ENCODE results near the gene ACSM5.
"Not testable (repeated sequence)": the region's sequence is repeated elsewhere in the genome, so short reads cannot be mapped to it uniquely, and the experiment has no call there.

The ACSM5 gene

DNA sequence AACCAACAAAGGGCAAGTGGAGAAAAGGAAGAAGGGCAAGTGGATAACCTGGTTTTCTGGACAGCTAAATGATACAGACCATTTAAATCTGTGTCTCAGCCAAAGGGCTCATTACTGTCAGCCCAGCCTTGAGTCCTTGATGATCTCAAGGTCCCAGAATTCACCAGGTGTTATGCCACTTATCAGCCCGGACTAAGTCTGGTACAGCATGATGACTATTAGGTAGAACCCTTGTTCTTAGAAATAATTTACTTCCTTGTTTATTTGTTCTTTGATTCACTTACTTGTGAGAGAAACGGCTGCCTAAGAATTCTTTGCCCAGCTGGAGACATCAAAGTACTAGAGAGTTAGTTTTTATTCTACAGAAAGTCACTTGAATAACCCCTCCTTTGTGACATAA, 8.3 kb upstream of the ACSM5 start:
- DNase-seq: no peak

DNA sequence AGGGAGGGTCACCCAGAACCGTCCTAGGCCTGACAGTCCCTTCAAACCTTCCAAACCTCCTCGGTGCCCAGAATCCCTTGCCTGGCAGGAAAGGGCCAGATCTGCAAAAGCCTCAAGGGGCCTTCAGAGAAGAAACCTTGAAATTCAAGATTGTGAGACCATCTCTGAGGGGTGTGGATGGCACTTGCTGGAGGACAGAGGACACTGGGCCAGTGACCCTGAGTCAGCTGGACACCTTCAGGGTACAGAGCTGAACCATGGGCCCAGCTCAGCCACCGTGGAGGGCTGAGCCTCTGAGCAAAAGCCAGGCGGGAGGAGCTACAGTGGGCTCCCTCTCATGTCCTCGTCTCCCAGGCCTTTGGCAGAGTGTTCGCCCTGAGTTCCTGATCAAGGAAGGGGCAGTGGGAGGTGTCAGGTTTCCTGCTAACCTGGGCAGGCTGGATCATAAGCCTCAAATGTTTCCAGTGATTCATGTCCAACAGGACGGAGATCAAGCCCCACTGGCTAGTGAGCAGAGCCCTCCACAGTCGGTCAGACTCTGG, 7.8 kb upstream of the ACSM5 start:
- DNase-seq: no peak

DNA sequence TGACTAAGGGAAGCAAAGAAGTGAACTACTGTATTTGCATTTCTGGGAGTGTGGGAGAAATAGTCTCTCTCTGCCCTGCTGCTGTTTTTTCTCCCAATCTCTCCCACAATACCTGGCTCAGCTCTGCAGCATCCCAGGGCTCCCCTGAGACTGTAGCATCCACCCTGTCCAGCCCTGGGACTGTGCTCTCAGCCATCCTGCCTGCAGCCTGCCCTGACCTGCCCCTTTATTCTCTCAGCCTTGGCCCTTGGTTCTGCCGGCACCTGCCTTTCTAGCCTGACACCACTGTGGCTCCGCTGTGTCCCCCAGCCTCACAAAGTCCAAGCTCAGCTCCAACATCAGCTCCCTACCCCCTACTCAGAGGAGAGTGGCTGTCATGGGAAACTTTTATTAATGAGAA, 6.7 kb upstream of the ACSM5 start:
- DNase-seq: no peak

DNA sequence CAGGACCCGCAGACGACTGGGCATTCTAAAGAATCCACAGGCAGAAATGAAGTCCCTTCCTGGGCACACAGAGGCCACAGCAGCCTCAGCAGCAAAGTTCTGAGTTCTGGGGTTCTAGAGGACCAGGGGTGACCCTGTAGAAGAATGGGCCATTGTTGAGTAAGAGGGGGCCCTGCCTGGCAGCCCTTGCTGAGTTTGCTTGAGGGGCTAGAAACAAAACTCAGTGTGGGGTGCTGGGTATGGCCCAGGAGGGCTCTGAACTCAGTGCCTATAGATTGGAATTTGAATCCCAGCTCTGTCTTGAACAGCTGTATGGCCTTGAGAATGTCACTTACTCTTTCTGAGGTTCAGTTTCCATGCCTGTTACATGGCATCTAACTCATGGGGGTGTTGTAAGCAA, 4.7 kb upstream of the ACSM5 start, which contains the start of gene PDILT:
PDILT (minus strand) TSS at position 101 of the 400 bp plus-strand sequence. CDS start 5,437 bp downstream, outside the sequence.
- DNase-seq: no peak

DNA sequence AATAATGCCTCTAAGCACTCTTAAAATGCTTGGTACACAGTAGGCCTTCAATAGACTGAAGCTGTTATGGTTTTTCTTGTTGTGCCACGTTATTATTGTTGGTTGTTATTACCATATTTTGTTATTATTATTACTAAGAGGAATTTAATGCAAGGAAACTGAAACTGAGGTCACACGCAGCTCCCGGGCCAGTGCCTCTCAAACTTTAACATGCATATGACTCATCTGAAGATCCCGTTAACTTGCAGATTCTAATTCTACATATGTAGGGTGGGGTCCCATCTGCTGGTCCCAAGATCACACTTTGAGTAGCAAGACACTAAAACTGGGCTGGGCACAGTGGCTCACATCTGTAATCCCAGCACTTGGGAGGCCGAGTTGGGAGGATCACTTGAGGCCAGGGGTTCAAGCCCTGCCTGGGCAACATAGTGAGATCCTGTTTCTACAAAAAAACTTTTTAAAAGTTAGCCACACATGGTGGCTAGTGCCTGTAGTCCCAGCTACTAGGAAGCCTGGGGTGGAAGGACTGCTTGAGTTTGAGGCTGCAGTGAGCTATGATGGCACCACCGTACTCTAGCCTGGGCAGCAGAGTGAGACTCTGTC, 888 bp downstream of the ACSM5 start:
- no peak for DNase-seq

DNA sequence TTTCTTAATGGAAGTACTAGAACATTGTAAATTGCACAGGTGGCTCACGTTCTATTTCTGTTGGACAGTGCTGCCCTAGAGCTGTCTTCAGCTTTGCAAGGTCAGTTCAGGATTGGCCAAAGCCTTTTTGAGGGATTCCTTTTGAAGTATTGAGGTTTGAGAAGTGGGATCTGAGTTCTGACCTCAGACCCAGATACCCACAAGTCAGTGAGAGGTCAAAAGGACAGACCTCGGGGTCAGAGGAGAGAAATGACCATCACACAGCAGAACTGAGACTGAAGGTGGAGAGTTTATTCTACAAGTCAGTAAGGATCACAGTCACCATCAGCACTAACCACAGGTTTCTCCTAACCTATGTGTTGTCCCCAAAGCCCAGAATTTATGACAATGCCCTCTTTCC, 1.7 kb downstream of the ACSM5 start:
- DNase-seq: no peak

DNA sequence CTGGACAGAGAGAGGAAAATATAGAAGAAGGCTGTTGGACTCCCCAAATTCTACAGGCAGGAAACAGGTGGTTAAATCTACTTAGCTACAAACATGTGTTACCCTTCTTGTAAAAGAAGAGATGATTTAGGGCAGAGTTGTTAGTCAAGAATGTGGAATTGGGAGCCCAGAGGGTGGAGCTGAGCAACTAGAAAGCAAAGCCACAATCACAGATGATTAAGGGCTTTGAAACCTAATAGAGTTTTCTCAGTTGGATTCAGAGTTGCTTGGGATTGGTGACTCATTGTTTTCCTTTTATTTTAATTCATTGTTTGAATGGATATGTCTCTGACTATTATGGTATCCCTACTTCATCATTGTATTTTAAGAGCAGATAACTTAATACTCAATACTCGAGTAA, 6.2 kb downstream of the ACSM5 start:
- no peak for DNase-seq

DNA sequence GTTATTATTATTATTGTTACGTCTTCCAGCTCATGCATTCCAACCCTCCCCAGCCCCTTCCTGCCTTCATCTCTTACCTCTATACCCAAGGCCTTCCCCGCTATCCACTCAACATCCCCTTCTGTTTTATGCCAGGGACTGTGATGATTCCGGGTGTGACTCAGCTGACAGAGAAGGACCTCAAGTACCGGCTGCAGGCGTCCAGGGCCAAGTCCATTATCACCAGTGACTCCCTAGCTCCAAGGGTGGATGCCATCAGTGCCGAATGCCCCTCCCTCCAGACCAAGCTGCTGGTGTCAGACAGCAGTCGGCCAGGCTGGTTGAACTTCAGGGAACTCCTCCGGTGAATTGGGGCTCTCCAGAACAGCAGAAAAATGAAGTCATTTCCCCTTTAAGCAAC, 9.8 kb downstream of the ACSM5 start:
- DNase-seq: not testable (repeated sequence)

DNA sequence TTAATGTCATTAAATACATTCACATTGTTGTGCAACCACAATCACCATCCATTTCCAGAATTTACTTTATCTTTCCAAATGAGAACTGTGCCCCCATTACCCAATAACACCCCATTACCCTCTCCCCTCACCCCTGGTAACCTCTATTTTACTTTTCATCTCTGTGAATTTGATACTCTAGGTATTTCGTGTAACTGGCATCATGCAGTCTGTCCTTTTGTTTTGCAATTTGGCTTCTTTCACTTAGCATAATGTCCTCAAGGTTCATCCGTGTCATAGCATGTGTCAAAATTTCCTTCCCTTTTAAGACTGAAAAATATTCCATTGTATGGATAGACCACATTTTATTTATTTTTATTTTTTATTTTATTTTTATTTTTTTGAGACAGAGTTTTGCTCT, 12.4 kb downstream of the ACSM5 start:
- not testable (repeated sequence) for DNase-seq

DNA sequence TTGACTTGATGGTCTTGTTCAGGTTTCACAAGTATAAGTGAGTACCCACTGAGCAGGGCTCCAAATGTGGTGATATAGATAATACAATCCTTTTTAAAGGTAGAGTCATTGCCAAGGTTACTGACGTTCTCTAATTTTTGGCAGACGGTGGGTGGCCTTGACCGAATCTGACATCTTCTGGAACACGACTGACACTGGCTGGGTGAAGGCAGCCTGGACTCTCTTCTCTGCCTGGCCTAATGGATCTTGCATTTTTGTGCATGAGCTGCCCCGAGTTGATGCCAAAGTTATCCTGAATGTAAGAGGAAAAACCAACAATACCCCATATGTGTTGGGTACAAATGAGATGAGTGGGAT, 14.4 kb downstream of the ACSM5 start:
- DNase-seq: not testable (repeated sequence)

DNA sequence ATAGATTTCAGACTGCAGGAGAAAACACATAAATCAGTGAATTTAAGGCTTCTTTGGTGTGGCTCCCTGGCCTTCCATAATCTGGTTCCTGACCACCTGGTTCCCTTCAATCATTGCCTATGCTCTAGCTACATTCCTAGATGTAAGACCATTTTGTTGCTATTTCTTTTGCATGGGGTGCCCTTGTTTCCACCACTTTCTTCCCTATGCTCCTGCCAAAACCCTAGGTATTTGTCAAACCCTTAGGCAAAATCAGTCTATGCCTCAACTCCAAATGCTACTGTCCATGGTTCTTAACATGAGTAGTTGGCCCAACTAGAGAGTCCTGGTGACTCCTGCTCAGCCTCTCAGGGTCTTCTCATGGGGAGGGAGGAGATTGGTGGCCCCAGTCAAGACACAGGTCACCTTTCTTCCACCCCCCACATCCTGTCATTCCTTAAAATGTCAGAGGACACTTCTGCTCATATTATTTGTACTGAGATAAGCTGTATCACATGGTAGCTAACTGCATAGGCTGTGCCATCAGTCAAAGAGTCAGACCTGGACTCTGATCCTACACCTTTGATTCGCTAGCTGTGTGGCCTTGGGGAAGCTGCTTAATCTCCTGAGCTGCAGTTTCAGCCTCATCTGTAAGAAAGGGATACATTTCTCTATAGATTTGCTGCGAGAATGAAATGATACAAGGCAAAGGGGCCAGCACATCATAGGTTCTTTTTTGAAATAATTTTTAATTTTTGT, 15.0 kb downstream of the ACSM5 start:
- no peak for DNase-seq

DNA sequence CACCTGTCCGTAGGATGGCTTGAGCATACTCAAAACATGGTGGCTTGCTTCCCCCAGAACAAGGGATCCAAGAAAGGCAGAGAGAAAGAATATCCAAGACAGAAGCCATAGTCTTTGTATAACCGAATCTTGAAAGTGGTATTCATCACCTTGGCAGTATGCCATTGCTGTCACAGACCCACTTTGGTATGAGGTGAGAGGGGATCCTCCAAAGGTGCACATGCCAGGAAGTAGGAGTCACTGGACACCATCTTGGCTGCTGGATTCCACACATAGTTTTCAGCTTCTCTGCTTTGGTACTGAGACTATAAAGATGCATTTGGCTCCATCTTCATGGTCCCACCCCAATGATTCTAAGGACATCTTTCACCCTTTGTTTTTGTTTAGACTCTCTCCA, 18.1 kb downstream of the ACSM5 start:
- DNase-seq: not testable (repeated sequence)

DNA sequence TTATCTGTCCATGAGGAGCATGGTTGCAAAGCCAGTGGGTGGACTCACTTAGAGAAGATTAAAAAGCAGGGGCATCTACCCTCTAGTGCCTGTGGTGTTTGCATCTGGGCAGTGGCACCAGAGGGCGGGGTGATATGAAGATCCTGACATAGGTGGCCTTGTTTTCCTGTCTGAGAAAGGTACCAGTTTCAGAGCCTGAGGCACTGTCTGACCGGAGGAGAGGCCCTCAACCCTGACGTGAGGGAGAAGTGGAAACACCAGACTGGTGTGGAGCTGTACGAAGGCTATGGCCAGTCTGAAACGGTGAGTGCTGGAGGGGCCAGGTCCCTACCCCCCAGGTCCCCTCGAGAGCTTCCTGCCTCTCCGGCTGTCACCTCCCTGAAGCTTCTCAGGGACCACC, 20.2 kb downstream of the ACSM5 start:
- not testable (repeated sequence) for DNase-seq

DNA sequence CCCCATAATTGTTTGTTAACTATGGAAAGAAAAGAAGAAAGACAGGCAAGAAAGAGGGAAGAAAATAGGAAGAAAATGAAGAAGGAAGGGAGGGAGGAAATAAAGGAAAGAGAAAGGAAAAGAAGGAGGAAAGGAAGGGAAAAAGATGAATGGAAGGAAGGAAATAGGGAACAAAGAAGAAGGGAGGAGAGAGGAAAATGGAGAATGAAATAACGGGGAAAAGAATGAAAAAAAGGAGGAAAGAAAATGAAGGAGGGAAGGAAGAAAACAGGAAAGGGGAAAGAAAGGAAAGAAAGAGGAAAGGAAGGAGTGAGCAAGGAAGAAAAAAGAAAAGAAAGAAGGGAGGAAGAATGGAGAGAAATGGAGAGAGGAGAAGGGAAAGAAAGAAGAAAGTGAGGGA, 21.1 kb downstream of the ACSM5 start:
- DNase-seq: not testable (repeated sequence)

DNA sequence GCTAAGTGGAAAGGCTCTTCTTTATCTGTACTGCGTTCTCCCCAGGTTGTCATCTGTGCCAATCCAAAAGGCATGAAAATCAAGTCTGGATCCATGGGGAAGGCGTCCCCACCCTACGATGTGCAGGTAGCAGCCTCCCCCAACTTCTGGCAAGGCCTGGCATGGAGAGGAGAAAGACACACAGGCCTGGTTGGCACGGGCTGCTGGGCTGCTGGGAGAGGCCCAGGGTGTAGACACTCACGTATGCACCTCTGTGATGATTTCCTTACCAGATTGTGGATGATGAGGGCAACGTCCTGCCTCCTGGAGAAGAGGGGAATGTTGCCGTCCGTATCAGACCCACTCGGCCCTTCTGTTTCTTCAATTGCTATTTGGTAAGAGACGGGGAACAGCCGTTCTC, 21.6 kb downstream of the ACSM5 start:
- no peak for DNase-seq

DNA sequence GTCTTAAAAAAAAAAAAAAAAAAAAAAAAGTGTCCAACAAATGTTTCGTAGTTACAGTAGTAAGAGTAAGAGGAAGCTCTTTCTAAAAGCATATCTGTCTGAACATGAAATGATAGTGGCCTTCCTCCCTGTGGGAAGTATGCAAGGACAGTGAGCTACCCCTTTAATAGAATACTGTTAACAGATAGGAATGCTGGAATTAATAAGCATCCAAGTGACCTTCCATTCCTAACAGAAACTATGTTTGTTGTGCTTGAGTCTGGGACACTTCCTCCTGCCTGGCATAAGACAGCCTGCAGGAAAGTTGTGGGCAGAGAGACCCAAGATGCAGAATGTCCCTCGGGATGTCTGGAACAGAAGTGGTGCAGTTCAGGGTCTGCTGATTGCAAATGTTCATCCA, 29.6 kb downstream of the ACSM5 start:
- not testable (repeated sequence) for DNase-seq

DNA sequence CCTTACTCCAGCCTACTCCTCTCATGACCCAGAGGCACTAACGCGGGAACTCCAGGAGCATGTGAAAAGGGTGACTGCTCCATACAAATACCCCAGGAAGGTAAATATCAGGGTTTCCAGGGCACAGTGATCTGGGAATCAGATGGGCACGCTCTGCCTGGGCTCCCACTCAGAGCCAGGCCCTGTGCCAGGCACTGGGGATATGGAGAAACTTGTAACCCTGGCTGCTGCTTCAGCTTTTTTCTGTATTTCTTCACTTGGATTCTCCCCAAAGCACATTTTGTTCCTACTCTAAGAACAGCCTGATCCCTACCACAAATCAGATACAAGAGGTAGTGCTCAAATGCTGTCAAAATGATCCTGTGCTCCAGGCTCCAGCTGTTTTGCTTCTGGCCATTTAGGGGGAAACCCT, 30.5 kb downstream of the ACSM5 start:
- not testable (repeated sequence) for DNase-seq

DNA sequence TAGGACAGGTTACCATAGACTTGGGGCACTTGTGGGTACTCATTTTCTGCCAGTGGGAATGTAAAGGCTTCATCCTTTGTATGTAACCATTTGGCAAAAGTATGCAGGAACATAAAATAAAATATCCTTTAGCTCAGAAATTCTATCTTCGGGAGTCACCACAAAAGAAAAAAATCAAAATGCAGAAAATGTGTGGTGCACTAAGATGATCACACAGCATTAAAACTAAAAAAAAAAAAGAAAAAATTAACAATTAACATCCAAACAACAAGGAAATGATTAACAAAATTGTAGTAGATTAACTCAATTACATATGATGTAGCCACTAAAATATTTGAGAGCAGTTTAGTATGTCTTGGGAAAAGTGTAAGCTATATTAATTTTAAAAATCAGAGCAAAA, 31.4 kb downstream of the ACSM5 start:
- not testable (repeated sequence) for DNase-seq

DNA sequence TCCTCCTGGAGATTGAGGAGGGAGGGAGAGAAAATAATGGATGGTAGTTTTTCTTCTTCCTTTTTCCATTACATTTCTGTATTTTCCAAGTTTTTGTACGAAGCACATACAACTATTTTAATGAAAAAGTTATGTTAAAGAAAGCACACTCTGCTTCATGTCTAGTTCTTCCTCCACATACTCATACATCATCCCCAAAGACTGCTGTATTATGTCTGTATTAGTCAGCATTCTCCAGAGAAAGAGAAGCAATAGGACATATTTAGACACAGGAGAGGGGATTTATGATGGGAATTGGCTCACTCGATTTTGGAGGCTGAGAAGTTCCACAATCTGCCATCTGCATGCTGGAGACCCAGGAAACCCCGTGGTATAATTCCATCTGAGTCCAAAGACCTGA, 31.9 kb downstream of the ACSM5 start:
- DNase-seq: no peak

DNA sequence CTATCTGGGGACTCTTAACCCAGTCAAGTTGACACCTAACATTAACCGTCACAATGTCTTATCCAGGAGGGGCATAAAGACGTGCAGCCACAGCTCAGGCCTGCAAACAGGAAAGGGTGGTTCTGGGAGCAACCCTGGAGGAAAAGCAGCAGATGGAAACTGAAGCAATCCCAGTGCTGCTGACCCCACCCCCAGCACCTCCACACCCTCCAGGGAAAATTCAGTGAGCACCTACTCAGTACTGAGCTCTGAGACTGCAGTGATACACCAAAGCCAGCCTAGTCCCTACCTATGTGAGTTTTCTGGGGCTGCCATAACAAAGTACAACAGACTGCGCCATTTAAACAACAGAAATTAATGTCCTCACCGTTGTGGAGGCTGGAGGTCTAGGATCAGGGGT, 32.5 kb downstream of the ACSM5 start:
- not testable (repeated sequence) for DNase-seq

DNA sequence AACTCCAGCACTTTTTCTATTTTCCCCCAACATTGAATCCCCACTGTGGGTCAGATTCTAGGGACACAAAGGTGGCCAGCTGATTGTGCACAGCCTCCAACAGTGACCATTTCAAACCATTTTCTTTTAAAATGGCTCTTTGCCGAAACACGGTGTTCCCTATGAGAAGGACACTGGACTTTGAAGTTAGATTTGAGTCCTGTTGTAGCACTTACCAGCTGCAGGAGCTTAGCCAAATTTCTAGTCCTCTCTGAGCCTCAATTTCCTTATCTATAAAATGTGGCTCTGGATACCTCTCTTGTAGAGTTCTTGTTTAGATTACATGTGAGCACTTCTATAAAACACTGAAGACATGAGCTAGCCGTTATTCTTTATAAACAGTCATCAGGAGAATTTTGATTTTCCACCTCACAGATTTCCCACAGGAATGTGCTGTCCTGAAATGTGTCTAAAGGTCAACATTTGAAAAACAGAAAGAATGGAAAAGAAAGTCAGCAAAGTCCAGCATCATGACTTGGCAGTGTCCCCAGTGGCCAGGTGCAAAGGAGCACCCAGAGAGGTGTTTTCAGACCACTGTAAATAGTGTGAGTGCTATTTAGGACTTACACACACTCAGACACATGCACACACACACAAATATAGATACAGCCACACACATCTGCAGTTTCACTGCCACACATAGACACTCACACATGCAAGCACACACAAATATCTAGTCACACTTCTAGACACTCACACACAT, 37.5 kb downstream of the ACSM5 start:
- not testable (repeated sequence) for DNase-seq

DNA sequence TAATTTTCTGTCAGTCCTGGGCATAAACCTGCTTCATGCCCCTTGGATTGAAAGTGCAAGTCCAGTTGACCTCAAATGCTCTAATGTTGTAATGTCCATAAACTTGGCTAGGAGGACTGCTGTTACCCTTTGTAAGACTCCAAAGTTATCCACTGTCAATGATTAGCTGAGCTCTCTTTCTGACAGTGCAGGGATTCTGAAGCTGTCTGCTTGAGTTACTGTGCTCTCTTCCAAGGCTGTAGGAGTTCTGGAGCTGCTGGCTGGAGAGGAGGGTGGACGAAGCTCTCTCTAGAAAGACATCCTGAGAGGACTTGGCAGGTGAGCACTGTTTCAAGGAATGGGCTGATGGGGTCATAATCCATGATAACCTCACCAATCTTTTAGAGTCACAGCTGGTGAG, 42.0 kb downstream of the ACSM5 start, which contains the start of gene ACSM2A:
ACSM2A (plus strand) TSS at position 158 of the 400 bp plus-strand sequence. CDS start 8,594 bp downstream, outside the sequence.
- DNase-seq: not testable (repeated sequence)

DNA sequence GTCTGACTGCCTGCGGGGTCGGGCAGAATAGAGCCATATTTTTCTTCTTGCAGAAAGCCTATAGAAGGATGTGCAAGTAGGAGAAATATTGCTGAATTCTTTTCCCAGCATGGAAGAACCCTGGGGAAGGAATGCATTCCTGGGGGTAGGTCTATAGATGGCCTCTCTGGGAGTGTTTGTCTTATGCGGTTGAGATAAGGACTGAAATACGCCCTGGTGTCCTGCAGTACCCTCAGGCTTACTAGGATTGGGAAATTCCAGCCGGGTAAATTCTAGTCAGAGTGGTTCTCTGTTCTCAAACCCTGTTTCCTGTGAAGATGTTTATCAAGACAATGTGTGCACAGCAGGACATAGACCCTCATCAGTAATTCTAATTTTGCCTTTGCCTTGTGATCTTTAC, 44.3 kb downstream of the ACSM5 start:
- DNase-seq: not testable (repeated sequence)

DNA sequence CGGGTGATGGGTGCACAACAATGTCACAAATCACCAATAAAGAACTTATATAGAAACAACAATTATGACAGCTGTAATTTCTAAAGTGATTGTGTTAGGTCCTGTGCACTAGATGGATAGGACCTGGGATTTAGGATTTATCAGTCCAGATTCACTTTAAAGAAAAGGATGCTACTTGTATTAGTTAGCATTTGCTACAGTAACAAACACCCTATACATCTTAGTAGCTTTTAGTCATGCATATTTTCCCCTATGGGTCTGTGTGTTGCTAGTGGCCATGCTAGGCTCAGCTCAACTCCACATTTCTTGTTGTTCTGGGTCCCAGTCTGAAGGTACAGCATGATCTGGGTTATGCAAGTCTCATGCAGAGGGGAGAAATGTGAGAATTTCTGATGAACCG, 49.9 kb downstream of the ACSM5 start:
- DNase-seq: not testable (repeated sequence)

Data from stimulated activated CD4-positive, alpha-beta T cell treated with anti-CD3 and anti-CD28 coated beads, Interleukin-15, amount 100 ng/mL, for 24 hours (primary cell).